ENCODE results near the gene DENND2C. TPM values are rescaled to one million over a fixed set of nuclear protein-coding genes. Genes with fewer than 3 reads are reported as not detected.

The DENND2C gene
- total RNA-seq, 1 experiment from 2014 or later: 1.1 TPM

GRCh38 chr1:114535401-114535800, 134.4 kb downstream of the DENND2C start:
- DNase-seq (ENCODE audit: low read depth, low spot score) (no peak), ATAC-seq (no peak)
- H3K27ac ChIP-seq (ENCODE audit: low read length): no peak overlapping the region
- BruUV-seq (replicated peaks): no TSS peak
- H3K4me1 ChIP-seq (ENCODE audit: control insufficient read depth, insufficient read depth, low read length): no peaks in the 10 kb centered on the region
- TF ChIP-seq SIN3A (IDR thresholded peaks at IDR 0.05; ENCODE audit: borderline replicate concordance, insufficient read depth, low read depth, low read length) (no peak), POLR2AphosphoS5 (IDR thresholded peaks at IDR 0.05; ENCODE audit: low read depth, low read length) (no peak), CTCF (IDR thresholded peaks at IDR 0.05) (no peak), REST (IDR thresholded peaks at IDR 0.05; ENCODE audit: insufficient read depth in 1 of 2, low read depth in 2 of 2, low read length in 1 of 2) (no peak)
- POLR2A ChIA-PET: interaction anchor here (0.7 kb wide), 1 partner anchor 165 kb away, joined by 3 read pairs; no protein-coding TSS in a partner anchor
- H3K4me3 ChIP-seq (ENCODE audit: low read depth in 2 of 2, low read length in 2 of 2): no peak overlapping the region
- H3K36me3 ChIP-seq (ENCODE audit: control insufficient read depth, insufficient read depth, low read length): no peaks in the 10 kb centered on the region
- in situ Hi-C loops (cut with HindIII; ENCODE audit: low pct_unique_long_range_greater_than_20kb, low sequenced_read_pairs): no loop called here
- CTCF ChIA-PET: no interaction called here
- no peaks in the 10 kb centered on the region for H3K27me3 ChIP-seq (ENCODE audit: control insufficient read depth, insufficient read depth, low read length)
- intact Hi-C loops (cut with micrococcal nuclease; ENCODE audit: unreplicated experiment): no loop called here
- no peaks in the 10 kb centered on the region for H3K9me3 ChIP-seq (ENCODE audit: control insufficient read depth, insufficient read depth, low read depth, low read length)

Other genes with a start within 250 kb of the DENND2C start
- 22.2 TPM for gene TRIM33, start 158.8 kb downstream of the DENND2C start, total RNA-seq (2021; ENCODE audit: unreplicated experiment)
- 23.5 TPM for gene BCAS2, start 88.4 kb downstream of the DENND2C start, total RNA-seq (2021; ENCODE audit: unreplicated experiment)
- gene AMPD1, start 25.5 kb upstream of the DENND2C start, total RNA-seq (2021; ENCODE audit: unreplicated experiment): not detected
- 50.2 TPM for gene NRAS, start 46.7 kb upstream of the DENND2C start, total RNA-seq (2021; ENCODE audit: unreplicated experiment)
- gene CSDE1, start 87.9 kb upstream of the DENND2C start, total RNA-seq (2021; ENCODE audit: unreplicated experiment): 347 TPM
- 29.7 TPM for gene SIKE1, start 110.6 kb upstream of the DENND2C start, total RNA-seq (2021; ENCODE audit: unreplicated experiment)
- not detected for gene SYCP1, start 184.8 kb upstream of the DENND2C start, total RNA-seq (2021; ENCODE audit: unreplicated experiment)